DMS53 (cell line): ENCODE measurements around the gene RBPMS2.

ENCODE experiments used
- DNase-seq: peaks from one replicate; lab custom pipeline; 2025; lab: John Stamatoyannopoulos, UW

Gene RBPMS2

DNA sequence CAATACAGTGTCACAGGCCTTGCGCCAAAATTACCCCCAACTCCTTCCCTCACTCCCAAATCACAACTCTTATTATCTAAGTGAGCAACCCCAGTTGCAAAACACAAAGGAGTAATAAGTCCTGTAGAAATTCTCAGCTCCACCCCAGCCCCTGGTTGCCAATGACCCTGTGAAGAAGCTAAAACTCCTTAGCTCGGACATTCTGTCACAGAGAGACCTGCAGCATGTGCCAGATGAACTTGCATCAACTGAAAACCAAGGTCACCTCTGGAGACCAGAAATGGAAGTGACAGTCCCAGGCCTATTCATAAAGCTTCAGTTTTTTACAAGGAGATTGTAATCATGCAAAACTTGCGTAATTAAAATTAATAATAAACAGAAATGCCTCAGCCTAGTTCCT lies 55.2 kb downstream of the RBPMS2 start:
- DNase-seq: no peak

- DNase-seq: no peak
These were observed 57.5 kb downstream of the RBPMS2 start for GRCh38 chr15:64717735-64718495.

- no peak for DNase-seq
These were observed 58.3 kb downstream of the RBPMS2 start for GRCh38 chr15:64717130-64717529.

GRCh38 chr15:64716452-64716851 lies 58.9 kb downstream of the RBPMS2 start:
- DNase-seq: peak; percentile 37

DNA sequence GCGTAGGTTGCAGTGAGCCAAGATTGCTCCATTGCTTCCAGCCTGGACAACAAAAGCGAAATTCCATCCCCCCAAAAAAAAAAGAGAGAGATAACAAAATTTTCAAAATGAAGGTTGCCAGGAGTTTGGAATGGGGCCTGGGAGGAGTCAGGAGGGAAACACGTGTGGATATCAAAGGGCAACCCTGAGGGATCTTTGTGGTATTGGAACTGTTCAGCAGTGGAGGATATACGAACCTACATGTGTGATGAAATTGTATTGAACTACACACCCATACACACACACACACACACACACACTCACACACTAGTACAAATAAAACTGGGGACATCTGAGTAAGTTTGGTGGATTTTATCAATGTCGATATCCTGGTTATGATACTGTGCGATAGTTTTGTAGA lies 61.8 kb downstream of the RBPMS2 start:
- DNase-seq: no peak

- no peak for DNase-seq
These were observed 63.0 kb downstream of the RBPMS2 start for GRCh38 chr15:64712353-64712752.

- no peak for DNase-seq
These were observed 64.5 kb downstream of the RBPMS2 start for GRCh38 chr15:64710676-64711428.

DNA sequence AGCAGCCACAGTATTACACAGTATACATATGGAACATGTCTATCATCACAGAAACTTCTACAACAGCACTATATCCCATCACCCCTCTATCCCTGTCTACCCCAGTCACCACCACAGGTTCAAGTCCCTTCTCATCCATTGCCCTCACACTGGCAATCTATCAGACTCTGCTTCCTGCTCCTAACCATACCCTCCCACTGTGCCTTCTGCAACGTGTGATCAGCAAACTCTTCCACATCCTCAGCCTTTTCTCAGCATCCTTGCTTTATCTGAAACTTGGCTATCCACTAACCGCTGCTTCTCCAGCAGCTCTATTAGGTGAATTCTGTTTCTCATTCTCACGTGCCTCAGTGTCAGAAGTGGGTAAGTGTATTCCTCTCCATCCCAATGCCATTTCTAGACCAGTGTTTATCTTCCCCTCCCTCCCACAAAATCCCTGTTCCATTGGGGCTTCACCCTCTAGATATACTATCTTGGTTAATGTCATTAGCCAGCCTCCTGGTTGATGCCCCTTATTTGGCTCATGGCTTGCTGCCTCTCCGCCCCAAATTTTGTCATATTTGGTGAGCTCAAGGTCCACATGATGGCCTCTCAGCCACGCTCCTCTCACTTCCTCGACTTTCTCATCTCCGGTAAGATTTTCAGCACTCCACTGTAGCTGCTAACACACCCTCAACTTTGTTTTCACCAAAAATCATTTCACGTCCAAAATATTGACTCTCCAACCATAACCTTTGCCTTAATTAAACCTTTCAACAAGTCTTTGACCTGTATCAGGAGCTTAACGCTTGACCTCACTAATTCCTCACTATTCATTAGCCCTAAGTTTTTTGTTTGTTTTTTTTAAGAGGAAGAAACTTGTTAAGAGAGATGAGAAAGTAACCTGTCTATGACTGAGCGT lies 69.1 kb downstream of the RBPMS2 start:
- DNase-seq: no peak

DNA sequence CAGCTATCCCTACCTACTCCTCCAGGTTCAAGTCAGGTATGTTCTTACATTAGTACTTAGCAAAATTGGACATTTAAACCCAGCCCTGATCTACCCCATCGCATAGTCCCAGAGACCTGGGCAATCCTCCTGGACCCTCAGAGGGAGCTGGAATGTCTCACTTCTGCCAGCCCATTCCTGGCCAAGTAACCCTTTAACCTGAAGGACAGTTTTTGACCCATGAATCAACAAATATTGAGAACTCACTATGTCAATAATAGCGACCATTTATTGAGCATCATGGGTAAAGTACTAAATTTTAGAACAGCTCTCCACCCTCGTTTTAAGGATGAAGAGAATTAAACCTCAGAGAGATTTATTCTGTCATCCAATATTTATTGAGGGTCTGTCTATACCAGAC lies 70.4 kb downstream of the RBPMS2 start:
- no peak for DNase-seq

DNA sequence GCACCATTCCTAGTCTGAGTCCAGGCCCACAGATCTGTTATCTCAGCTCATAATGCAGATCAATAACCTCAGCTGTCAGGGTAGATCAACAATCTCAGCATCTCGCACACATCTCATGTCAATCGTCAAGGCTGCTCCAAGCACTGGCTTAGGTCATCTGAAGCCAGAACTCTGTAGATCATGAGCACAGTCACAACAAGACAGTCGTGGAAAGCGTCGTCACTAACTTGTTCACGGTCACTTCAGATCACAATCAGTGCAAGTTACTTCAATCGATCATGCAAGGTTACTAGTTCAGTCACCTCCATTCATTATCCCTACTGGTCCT lies 71.8 kb downstream of the RBPMS2 start:
- DNase-seq: peak; percentile 47

DNA sequence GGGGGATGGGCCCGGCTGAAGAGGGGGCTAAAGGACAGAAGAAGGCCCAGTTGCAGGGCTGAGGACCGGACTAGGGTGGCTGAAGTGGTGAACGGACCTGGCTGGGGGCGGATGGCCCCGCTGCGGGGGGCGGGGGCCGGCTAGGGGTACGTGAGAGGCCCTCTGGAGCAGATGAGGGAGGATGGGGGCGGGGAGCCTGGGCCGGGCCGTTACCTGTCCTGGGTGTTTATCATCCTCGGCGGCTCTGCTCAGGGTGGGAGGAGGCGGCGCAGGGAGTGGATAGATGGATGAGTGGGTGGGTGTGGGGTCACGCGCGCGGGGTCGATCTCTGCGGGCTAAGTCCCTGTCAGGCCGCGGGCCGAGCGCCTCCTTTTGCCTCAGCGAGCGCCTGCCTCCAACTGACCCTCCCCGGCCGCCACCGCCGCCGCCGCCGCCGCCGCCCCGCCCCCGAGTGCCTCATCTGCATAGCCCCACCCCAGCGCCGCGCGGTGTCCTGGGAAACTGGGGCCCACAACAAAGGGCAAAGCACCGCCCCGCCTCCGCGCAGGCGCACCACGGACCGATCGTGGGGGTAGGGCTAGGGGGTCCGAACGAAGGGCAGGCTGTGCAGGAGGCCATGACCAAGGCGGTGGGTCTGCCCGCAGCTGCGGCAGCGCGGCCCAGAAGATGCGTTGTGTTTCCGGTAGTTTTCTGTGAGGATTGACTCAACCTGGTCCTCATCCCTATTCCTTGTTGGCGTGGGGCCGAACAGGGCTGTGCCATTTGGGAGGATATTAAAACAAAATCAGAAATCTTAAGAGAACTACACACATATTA lies 72.4 kb downstream of the RBPMS2 start:
- DNase-seq: peak; percentile 92

DNA sequence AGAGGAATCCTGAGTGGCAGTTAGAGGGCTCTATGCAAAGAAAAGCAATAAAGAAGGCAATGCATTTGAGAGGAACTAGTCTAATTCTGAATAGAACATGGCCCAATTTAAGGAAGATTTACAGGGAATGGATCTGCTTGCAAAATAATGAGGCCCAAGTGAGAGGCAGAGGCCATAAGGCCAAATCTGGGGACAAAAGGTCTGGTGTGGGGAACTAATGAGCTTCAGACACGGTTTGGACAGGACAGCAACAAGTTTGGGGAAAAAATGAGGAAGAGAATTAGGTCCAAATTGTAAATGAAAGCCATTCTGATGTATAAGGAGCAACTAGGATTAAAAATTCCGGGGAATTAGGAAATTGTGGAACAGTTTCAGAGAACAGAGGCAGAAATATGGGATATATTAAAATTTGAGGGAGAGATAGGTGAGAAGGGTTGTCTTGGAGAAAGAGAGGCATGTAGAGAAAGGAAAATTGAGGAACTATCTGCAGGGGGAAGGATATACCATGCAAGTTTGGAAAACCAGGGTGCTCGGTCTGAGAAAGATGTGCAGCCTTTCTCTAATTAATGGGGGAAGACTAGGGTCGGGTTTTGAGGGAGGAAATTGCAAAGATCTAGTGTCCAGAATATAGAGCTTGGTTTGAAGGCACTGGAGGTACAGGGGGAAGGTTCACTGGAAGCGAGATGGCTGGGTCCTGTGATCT lies 73.8 kb downstream of the RBPMS2 start:
- no peak for DNase-seq

- no peak for DNase-seq
These were observed 74.3 kb downstream of the RBPMS2 start for GRCh38 chr15:64701051-64701450.

GRCh38 chr15:64699751-64700388 lies 75.5 kb downstream of the RBPMS2 start:
- no peak for DNase-seq

GRCh38 chr15:64698823-64699222 lies 76.6 kb downstream of the RBPMS2 start:
- DNase-seq: no peak

DNA sequence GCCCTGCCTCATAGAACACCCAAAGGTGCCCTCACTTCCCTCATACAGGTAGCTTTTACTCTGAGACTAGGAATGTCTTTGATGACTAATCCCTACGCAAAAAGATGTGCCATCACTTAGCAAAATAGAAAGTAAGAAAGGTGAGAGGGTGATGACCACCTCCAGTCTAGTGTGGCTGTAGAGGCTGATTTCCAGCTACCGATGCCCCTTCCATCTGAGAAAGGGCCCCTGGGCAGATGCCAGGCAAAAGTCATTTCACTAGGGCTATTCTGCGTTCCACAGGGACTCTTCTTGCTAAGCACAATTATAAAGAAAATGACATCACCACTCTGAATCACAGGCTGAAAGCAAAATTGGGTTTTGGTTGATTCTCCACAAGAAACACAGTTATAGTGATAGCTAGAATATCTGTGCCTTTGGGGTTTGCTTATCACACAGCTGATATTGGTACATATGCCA lies 77.4 kb downstream of the RBPMS2 start:
- no peak for DNase-seq

DNA sequence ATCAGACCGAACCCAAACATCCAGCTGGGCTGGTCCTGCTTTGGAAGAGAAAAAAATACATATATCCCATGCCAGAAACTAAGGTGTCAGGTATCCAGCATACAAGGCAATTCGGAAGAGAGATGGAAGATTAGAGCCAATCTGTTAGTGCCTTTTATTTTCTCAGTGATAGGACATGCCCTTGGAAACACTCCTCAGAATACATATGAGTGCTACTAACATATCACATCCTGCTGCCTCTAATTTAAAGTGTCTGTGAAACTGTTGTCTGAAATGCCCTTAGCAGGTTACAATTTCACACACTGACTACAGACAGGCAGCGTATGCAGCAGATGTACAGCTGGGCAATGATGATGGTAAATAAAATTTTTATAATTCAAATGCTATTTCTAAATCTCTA lies 78.9 kb downstream of the RBPMS2 start:
- no peak for DNase-seq

- no peak for DNase-seq
These were observed 79.8 kb downstream of the RBPMS2 start for GRCh38 chr15:64695561-64695992.

DNA sequence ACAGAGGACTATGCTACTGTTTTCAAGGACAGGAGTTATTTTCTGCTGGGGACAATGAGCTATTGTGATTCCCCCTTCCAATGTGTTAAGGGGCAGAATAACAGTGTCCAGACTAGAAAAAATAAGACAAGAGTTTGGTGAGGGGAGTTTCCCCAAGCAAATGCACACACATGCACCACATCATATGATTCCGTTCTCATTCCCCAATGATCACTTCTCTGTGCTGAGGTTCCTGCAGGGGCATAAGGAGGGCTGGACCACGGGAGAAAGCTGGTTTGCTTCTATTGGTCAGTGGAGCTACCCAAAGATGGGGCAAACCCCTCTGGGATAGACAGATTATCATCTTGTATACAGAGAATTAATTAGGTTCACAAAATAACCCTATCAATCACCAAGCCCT lies 80.6 kb downstream of the RBPMS2 start:
- DNase-seq: no peak

DNA sequence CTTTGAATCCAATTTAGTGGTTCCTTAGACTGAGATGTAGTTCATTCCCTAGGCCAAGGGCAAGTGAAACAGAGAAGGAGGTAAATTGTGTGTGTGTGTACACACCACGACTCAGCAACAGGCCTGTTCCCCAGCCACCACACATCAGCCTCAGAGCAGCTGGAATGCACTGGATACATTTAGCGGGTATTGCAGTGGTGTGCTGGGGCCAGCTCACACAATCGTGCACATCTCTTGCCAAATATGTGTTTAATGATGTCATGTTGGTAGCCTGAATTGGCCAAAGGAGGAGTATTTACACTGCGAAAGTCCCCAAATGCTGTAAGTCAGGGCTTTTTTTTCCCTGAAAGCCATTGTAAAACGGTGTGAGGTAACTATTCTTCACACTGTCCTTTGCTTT lies 82.3 kb downstream of the RBPMS2 start:
- DNase-seq: peak; percentile 61
